Measurements from ENCODE around the gene SEPTIN10.
"Not testable (repeated sequence)": the region's sequence is repeated elsewhere in the genome, so short reads cannot be mapped to it uniquely, and the experiment has no call there.

Gene SEPTIN10

DNA sequence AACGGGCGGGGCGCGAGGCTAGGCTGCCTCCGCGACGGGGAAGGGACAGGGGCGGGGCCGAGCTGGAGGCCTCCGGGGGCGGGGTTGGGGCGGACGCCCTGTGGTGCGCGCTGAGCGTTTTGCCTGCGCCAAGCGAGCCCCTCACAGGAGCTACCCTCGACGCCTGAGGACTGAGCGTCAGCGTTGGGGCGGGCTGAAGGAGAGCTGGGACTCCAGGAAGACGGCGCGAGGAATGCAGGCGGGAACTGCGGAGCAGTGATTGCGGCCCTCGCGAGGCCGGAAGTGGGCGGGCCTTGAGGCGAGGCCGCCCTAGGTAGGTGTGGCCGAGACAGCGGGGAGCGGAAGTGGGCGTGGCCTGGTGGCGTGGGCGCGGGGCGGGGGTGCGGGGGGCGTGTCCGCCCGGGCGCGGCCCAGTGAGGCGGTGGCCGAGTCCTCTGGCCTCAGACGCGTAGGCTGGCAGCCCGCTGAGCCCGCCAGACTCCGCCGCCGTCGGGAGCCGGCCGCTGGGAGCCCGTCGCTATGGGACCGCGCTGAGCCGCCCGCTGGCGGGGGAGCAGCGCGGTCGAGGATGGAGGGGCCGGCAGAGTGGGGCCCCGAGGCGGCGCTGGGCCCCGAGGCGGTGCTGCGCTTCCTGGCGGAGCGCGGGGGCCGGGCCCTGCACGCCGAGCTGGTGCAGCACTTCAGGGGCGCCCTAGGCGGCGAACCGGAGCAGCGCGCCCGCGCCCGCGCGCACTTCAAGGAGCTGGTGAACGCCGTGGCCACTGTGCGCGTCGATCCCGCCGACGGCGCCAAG lies at the start of gene SEPTIN10, which contains the start of gene SOWAHC:
SEPTIN10 (minus strand) TSS at position 45 of the 793 bp plus-strand sequence. CDS start 139 bp downstream, outside the sequence.
SOWAHC (plus strand) TSS at position 443 of the 793 bp plus-strand sequence; CDS start at position 569, 126 bp downstream.
- peak; percentile 46 to 77 (median 61) for DNase-seq (ENCODE audit: low read depth in 3 of 3)

- DNase-seq (ENCODE audit: low read depth in 3 of 3), result no peak
Observed at GRCh38 chr2:109662889-109663288, 49.1 kb upstream of the SEPTIN10 start.

DNA sequence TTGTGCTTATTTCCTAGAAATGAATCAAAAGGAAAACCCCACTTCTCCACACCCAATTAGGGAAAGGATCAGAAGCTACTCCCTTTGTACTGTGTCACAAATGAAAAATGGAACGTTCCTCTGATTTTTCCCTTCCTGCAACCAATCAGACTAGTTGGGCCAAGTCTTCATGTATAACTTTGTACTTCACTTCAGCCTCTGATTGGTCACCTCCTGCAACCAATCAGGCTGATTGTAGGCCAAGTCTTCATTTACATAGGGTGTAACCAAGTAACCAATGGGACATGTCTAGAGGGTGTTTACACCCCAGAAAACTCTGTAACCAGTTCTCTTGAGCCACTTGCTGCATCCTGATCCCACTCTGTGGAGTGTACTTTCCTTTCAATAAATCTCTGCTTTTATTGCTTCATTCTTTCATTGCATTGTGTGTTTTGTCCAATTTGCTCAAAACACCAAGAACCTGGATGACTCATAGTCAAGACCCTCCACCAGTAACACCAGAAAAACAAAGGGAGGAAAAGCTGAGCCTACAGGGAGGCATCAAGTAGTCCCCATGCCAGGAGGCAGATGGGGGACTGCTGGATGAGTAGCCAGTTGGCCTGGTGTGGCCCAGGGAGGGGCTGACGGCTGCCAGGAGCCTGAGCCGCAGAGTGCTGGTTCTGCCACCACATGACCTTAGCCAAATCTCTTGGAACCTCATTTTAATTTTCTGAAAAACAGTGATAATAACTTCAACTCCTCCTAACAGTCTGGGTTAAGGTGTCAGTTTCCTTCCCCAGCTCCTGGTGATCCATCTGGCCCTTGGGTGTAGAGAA lies 46.5 kb upstream of the SEPTIN10 start:
- DNase-seq (ENCODE audit: low read depth in 3 of 3), result no peak

DNA sequence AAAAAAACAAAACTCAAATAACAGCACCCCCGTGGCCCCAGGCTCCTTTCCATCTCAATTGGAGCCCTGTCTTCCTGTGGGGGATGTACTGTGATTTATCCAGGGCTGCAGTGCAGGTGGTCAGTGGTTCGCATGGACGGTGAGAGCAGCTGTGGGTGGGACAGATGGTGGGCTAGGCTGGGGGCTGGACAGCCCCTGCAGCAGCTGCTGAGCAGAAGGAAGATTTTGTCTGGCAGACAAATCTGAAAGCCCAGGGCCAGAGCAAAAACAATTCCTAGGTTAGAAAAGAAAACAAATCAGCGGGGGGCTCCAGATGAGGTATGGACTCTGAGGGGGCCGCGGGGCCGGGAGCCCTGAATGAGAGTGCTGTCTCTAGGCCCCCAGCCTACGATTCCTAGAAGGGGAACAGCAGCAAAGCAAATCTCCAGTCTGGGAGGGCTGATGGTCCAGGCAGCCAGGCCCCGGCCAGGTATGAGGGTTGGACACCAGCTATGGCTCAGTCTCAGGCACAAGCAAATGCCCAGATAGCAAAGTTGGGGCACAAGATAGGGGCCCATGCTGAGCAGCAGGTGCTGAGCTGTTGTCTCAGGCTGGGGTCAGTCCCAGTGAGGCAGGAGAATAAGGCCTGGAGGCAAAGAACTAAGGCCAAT lies 45.8 kb upstream of the SEPTIN10 start:
- no peak for DNase-seq (ENCODE audit: low read depth in 3 of 3)

- DNase-seq (ENCODE audit: low read depth in 3 of 3), result no peak
Observed at GRCh38 chr2:109655287-109655686, 41.5 kb upstream of the SEPTIN10 start.

DNA sequence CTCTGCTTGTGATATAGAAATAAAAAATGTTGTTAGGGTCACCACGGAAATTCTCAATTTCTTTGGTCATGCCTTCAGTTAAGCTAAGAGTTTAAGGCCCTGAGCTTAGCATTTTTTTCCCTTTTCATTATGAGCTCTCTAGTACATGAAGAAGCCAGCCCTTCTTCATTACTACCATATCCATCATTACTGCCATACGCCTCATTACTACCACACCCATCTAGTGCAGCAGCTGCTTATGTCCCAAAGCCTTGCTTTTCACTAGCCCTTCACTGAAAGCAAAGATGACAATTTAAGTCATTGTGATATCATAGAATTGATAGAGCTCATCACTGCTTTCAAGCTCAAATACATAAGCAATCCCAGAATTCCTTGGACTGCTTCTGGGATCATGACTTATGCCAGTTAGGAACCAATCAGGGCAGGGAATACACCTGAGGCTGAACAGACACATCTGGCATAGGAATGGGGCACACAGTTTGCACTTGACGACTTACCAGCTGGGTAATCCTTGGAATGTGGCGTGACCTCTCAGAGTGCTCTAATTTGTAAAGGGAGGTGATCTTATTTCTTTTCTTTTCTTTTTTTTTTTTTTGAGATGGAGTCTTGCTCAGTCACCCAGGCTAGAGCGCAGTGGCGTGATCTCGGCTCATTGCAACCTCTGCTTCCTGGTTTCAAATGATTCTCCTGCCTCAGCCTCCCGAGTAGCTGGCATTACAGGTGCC lies 40.7 kb upstream of the SEPTIN10 start:
- DNase-seq (ENCODE audit: low read depth in 3 of 3), result no peak

DNA sequence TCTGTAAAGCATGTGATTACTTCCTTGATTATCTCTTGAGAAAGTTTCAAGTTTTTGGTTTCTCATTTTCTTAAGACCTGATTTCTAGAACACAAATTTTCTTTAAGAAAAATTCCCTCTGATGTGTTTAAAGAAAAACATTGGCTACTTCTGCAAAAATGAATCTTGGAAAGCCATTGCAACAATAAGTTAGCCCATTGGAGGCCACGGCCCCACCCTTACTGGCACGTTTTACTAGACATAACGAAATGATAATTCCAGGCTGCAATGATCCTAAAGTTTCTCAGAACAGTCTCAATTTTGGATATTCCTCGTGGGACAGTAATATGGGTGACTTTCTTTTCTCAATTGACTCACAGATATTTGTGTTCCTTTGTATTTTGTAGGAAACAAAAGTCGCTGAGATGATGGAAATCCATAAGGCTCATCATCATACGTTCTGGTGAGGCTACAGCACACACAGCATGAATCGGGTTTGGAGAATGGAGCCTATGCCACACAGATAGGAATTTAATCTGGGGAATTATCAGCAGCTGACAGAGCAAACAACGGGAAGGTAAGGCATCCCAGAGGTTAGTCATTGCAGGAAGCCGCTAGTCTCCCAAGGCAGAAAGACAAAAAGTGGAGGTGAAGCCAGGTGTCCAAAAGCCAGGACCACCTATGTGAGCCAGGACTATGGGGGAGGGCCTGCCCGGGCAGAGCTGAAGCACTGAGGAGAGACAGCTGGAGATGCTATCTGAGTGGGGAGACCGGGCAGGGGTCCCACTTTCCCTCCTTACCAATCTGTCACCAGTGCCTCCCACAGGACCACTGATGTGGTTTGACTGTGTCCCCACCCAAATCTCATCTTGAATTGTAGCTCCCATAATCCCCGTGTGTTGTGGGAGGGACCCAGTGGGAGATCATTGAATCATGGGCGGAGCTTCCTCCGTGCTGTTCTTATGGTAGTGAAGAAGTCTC lies 36.2 kb upstream of the SEPTIN10 start:
- no peak for DNase-seq (ENCODE audit: low read depth in 3 of 3)

DNA sequence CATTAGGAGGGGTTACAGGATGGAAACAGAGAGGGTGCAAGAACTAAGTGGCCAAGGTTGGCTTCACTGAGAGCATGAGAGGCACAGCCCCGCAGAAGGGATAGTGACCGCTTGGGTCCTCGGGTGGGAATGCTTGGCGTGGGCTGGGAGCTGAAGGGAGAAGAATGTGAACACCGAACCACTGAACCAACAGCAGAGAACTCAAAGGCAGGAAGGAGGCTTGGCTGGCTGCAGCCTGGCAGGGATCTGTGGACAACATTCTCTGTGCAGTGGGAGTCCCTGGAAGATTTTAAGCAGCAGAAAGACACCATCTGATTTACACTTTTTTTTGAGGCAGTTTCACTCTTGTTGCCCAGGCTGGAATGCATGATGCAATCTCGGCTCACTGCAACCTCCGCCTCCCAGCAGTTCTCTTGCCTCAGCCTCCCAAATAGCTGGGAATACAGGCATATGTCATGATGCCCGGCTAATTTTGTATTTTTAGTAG lies 34.3 kb upstream of the SEPTIN10 start:
- DNase-seq (ENCODE audit: low read depth in 3 of 3), result no peak

GRCh38 chr2:109647636-109648035 lies 33.9 kb upstream of the SEPTIN10 start:
- DNase-seq (ENCODE audit: low read depth in 3 of 3), result no peak

DNA sequence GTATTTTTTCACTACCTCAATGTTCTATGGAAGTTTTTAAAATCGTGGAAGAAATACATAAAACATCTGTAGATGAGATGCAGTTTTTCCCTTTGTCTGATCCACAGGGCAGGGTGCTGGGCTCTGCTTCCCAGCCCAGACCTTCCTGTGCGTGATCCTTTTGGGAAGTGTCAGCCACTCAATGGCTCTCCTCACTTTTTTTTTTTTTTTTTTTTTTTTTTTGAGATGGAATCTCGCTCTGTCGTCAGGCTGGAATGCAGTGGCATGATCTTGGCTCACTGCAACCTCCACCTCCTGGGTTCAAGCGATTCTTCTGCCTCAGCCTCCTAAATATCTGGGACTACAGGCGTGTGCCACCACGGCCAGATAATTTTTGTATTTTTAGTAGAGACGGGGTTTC lies 33.2 kb upstream of the SEPTIN10 start:
- no peak for DNase-seq (ENCODE audit: low read depth in 3 of 3)

DNA sequence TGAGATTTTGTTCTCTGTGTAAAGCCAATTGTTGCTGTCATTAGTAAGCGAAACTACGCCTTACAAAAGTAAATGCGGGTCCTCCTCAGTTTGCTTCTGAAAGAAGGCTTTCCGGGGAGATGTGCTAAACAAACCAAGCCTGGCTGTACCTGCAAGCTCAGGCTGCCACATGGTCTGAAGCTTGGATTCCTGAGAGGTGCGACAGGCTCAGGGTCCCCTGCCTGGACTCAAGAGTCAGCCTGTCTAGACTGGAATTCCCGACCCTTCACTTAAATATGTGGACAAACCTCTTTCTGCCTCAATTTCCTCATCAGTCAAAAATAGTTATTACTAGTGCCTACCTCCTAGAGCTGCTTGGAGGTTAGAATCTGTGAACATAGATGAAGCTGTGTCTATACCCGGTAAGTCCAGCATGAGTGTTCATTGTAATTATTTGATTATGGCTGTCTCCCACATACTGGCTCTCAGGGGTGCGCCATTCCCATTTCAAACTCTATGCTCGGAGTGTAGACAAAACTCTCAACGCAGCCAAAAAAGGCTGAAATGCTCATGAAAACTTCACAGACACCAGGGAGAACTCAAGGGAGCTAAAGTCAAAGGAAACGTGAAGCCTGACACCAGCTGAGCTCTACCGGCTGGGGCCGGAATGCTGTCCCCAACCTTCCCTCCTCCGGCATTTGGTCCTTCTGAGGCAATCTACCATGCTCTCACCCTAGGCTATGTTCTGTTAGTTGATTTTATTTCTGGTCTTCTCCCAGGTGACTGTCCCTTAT lies 31.8 kb upstream of the SEPTIN10 start:
- DNase-seq (ENCODE audit: low read depth in 3 of 3), result no peak

DNA sequence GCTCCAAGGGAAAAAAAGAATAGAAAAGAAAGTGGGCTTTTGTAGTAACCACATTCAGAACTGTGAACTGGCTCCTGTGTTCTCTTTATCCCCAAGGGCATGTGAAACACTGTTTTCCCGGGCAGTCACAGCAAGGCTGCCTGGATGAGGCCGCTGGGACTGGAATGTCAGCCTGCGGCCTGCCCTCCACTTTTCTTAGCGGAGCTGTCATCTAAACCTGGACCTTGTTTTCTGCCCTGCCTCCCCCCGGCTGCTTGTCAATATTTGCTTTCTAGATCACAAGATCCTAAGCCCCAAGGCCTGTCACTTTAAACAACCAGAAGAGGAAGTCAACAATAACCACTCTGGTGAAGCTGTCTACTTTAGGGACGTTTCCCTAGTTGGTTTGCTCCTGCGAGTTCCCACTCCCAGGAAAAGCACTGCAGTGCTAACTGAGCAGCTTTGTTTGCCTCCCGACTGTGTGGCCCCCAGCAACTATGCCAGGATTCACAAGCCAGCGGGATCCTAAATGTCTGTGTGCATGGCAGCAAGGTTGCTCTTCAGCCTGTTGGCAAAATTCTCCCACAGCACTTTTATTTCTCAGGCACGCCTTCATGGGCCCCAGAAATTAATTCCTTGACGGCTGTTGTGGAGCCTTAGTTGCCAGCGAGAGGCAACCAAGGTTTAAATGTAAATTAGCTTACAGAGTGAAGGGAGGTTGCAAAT lies 31.0 kb upstream of the SEPTIN10 start:
- no peak for DNase-seq (ENCODE audit: low read depth in 3 of 3)

- not testable (repeated sequence) for DNase-seq (ENCODE audit: low read depth in 3 of 3)
Observed at GRCh38 chr2:109640000-109640399, 26.2 kb upstream of the SEPTIN10 start.

- DNase-seq (ENCODE audit: low read depth in 3 of 3), result no peak
Observed at GRCh38 chr2:109638795-109639194, 25.0 kb upstream of the SEPTIN10 start.

DNA sequence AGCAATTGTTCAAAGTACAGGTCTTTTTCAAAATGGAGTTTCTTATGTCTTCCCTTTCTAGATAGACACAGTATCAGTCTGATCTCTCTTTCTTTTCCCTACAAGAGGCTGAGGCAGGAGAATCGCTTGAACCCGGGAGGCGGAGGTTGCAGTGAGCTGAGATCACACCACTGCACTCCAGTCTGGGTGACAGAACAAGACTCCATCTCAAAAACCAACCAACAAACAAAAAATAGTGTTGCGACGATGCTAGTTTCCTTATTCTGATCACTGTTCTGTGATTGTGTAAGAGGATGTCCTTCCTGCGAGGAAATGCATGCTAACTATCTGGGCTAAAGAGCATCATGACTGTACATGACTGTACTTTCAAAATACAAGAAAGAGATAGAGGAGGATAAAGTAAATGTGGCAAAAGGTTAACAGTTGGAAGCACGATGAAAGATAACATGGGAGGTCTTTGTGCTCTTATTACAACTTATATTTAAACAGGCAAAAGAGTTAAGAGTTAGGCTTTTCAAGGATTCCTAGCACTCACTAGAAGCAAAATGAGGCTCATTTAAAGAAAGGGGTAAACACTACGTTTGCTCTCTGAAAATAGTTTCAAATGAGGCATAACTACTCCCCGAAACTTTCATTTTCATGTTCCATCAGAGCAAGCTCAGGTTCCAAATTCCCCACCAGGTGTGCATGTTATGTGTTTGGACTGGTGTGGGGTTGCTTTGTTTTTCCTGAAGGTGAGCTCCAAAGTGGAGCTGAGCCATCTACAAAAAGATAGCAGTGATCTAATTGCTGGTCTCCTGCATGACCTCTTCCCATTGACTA lies 24.2 kb upstream of the SEPTIN10 start:
- no peak for DNase-seq (ENCODE audit: low read depth in 3 of 3)

- DNase-seq (ENCODE audit: low read depth in 3 of 3), result no peak
Observed at GRCh38 chr2:109636317-109636716, 22.6 kb upstream of the SEPTIN10 start.

GRCh38 chr2:109635426-109636304 lies 21.9 kb upstream of the SEPTIN10 start:
- DNase-seq (ENCODE audit: low read depth in 3 of 3), result no peak

Data from stimulated activated CD4-positive, alpha-beta T cell treated with anti-CD3 and anti-CD28 coated beads, TNF-alpha, amount 100 ng/mL, for 24 hours (primary cell).